ENCODE data around the gene VDR.

The VDR gene

DNA sequence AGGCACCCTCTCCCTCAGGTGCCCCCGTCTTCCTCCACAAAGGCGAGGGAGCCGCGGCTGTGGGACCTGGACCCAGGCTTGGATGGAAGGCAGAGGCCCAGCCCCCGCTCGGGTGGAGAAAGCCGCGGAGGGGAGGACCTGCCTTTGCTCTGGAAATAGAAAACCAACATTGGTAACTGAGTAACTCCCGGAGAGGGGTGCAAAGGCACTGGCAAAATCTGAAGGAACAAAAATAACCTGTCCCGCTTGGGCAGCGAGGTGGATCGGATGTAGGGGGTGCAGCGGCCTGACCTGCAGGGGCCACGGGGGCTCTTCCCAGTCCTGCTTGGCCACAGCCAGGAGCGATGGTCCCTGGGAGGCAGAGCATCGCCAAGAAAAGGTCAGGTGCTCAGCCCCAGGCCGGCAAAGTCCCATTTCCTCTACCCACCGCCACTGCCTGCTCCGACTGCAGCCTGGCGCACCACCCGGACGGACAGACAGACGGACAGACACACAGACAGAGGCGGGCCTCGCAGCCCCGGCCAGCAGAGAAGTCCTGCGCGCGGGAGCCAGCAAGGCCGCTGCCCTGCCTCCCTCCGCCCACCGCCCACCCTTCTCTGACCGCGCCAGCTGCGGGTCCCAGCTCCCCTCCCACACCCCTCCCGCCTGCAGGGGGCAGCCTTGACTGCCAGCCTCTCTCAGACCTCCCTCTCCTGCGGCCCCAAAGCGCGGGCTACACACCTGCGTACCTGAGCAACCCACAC is 37.2 kb upstream of the VDR start:
- no peaks in the 10 kb centered on the region for H3K9me3 ChIP-seq
- TF ChIP-seq, protein P1, sequence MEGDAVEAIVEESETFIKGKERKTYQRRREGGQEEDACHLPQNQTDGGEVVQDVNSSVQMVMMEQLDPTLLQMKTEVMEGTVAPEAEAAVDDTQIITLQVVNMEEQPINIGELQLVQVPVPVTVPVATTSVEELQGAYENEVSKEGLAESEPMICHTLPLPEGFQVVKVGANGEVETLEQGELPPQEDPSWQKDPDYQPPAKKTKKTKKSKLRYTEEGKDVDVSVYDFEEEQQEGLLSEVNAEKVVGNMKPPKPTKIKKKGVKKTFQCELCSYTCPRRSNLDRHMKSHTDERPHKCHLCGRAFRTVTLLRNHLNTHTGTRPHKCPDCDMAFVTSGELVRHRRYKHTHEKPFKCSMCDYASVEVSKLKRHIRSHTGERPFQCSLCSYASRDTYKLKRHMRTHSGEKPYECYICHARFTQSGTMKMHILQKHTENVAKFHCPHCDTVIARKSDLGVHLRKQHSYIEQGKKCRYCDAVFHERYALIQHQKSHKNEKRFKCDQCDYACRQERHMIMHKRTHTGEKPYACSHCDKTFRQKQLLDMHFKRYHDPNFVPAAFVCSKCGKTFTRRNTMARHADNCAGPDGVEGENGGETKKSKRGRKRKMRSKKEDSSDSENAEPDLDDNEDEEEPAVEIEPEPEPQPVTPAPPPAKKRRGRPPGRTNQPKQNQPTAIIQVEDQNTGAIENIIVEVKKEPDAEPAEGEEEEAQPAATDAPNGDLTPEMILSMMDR (IDR thresholded peaks at IDR 0.05) = peak in 1 of 2 experiments; percentile 10
- peaks cover 0 to 6% (median 2%) of the 10 kb centered on the region in 4 donors for H3K4me1 ChIP-seq
- H3K36me3 ChIP-seq = no peaks in the 10 kb centered on the region
- no peak for DNase-seq
- no peak overlapping the region for H3K27ac ChIP-seq
- intact Hi-C loops (cut with DNase I; ENCODE audit: low total_unique reads) = no loop called here
- H3K4me3 ChIP-seq = no peak overlapping the region
- H3K27me3 ChIP-seq = peaks cover 0 to 41% of the 10 kb centered on the region in 2 donors

DNA sequence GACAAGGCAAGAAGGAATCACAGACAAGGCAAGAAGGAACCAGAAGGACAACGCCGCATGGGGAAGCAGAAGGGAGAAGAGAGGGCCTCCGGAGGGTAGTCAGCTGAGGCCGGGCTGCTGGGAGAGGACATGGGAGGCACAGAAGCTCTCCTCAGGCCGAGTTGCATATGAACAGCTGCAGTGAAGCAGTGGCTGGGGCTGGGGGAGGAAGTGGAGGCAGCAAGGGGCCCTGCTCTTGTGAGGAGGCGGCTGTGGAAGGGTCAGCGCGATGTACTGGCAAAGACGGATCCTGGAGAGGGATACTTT is 36.6 kb upstream of the VDR start:
- peaks cover 0 to 6% (median 2%) of the 10 kb centered on the region in 4 donors for H3K4me1 ChIP-seq
- TF ChIP-seq, protein P1 (IDR thresholded peaks at IDR 0.05) = no peak
- peaks cover 0 to 38% of the 10 kb centered on the region in 2 donors for H3K27me3 ChIP-seq
- intact Hi-C loops (cut with DNase I; ENCODE audit: low total_unique reads) = no loop called here
- DNase-seq = no peak
- no peak overlapping the region for H3K4me3 ChIP-seq
- H3K9me3 ChIP-seq = no peaks in the 10 kb centered on the region
- H3K27ac ChIP-seq = no peak overlapping the region
- H3K36me3 ChIP-seq = no peaks in the 10 kb centered on the region

DNA sequence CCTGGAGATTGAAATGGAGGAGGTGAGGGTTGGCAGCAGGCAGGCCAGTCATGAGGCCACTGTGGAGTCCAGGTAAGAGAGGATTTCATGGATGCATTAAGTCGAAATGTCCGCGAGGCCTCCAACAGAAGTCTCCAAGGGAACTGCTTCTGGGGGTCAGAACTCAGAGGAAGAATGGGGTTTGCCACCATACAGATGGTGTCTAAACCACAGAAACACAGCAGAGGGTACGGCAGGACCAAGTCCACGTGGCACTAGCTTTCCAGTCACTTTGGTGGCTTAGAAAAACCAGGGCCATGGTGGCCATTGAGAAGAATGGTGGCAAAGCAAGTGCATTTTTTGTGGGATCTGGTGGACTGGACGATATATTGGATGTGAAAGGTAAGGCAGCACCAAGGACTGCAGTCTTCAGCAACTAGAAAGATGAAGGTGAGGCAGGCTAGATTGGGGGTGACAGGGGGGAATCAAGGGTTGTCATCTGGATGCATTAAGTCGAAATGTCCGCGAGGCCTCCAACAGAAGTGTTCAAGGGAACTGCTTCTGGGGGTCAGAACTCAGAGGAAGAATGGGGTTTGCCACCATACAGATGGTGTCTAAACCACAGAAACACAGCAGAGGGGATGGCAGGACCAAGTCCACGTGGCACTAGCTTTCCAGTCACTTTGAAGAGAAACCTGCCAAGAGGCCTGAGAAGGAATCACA is 36.1 kb upstream of the VDR start:
- Histone ChIP-seq H3K27me3 (peaks cover 0 to 34% of the 10 kb centered on the region in 2 donors), H3K36me3 (no peaks in the 10 kb centered on the region), H3K27ac (no peak overlapping the region), H3K9me3 (no peaks in the 10 kb centered on the region), H3K4me3 (no peak overlapping the region), H3K4me1 (peaks cover 0 to 6% (median 2%) of the 10 kb centered on the region in 4 donors)
- DNase-seq = peak in 1 of 2 donors; percentile 5
- intact Hi-C loops (cut with DNase I; ENCODE audit: low total_unique reads) = no loop called here
- TF ChIP-seq, protein P1 (IDR thresholded peaks at IDR 0.05) = no peak

DNA sequence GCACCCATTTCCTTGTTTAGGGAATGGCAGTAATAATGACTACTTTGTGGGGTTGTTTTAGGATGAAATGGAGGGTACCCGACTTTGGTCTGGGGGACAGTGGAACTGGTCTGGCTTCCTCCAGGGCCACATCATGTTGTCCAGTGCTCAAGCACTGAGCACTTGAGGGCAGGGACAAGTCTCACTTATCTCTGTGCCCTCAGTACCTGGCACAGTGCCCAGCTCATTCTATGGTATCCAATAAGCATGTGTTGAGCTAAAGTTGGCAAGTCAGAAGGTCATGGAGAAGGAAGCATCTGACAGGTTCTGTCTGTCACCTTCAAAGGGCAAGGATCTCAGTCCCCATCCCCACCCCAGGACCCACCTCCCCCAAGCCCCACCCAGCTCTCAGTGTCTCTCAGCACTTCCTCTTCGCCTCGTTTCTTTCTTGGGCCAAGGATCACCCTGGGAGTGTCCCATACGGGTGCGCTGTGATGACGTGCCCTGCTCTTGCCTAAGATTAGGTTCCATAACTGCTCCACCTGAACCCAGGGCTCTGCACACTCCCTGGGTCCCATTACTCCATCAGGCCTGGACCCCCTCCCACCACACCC is 34.3 kb upstream of the VDR start:
- Histone ChIP-seq H3K4me1 (peaks cover 0 to 9% (median 3%) of the 10 kb centered on the region in 4 donors), H3K27ac (no peak overlapping the region), H3K27me3 (peaks cover 0 to 33% of the 10 kb centered on the region in 2 donors), H3K9me3 (no peaks in the 10 kb centered on the region), H3K4me3 (no peak overlapping the region), H3K36me3 (no peaks in the 10 kb centered on the region)
- intact Hi-C loops (cut with DNase I; ENCODE audit: low total_unique reads) = no loop called here
- peak in 1 of 2 donors; percentile 16 for DNase-seq
- TF ChIP-seq, protein P1 (IDR thresholded peaks at IDR 0.05) = no peak

DNA sequence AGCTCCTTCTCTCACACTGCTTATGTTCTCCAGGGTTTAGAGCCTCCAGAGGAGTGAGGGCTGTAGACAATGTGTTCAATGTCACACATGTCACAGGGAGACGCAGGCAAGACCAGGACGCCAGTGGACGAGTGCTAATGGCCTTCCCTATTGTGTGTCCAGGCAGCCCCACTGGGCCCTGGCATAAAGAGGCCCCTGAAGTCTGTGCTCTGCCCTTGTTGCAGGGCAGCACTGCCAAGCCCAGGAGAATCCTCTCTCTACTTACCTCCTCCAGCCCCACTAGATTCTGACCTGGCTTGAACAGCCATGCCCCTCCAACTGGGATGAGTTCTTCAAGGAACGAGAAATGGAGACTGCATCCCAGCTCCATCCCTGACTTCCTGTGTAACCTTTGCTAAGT is 33.8 kb upstream of the VDR start:
- H3K27me3 ChIP-seq = peaks cover 0 to 28% of the 10 kb centered on the region in 2 donors
- H3K4me1 ChIP-seq = peaks cover 0 to 9% (median 3%) of the 10 kb centered on the region in 4 donors
- H3K36me3 ChIP-seq = no peaks in the 10 kb centered on the region
- intact Hi-C loops (cut with DNase I; ENCODE audit: low total_unique reads) = no loop called here
- no peaks in the 10 kb centered on the region for H3K9me3 ChIP-seq
- no peak overlapping the region for H3K4me3 ChIP-seq
- TF ChIP-seq, protein P1 (IDR thresholded peaks at IDR 0.05) = no peak
- DNase-seq = no peak
- H3K27ac ChIP-seq = no peak overlapping the region
